ENCODE data around the gene SLTM. TPM values are rescaled to one million over a fixed set of nuclear protein-coding genes. Genes with fewer than 3 reads are reported as not detected.
"Not testable (repeated sequence)": the region's sequence is repeated elsewhere in the genome, so short reads cannot be mapped to it uniquely, and the experiment has no call there.

Gene SLTM
- total RNA-seq, 2 experiments from 2014 or later = 103 to 129 TPM

- no peak overlapping the region for H3K4me3 ChIP-seq (ENCODE audit: low read depth, low read length, poor library complexity, severe bottlenecking)
- H2AFZ ChIP-seq (ENCODE audit: low read length) = no peak overlapping the region
- intact Hi-C loops (cut with micrococcal nuclease; ENCODE audit: unreplicated experiment) = no loop called here
- POLR2A ChIA-PET = interaction anchor here (0.6 to 1.0 kb wide), 2 partner anchors 43 to 89 kb away, joined by 3 to 4 read pairs; no protein-coding TSS in a partner anchor
- BruUV-seq (replicated peaks) = no TSS peak
- no peak overlapping the region for H3K4me2 ChIP-seq (ENCODE audit: low read length)
- H3K4me1 ChIP-seq (ENCODE audit: insufficient read depth, low read length, poor library complexity, severe bottlenecking) = no peaks in the 10 kb centered on the region
- DNase-seq (ENCODE audit: low spot score) = no peak
- H3K9me3 ChIP-seq (ENCODE audit: low read length) = no peaks in the 10 kb centered on the region
- TF ChIP-seq CTCF (conservative IDR thresholded peaks at IDR 0.05; ENCODE audit: low read length) (no peak), EZH2phosphoT487 (IDR thresholded peaks at IDR 0.05; ENCODE audit: borderline replicate concordance, low read depth, low read length) (no peak)
- CTCF ChIA-PET (ENCODE audit: unreplicated experiment) = no interaction called here
- no peak overlapping the region for H3K27ac ChIP-seq (ENCODE audit: low read depth, low read length, poor library complexity, severe bottlenecking)
- no peaks in the 10 kb centered on the region for H3K9me2 ChIP-seq (ENCODE audit: insufficient read depth, low read length)
- no peaks in the 10 kb centered on the region for H4K20me1 ChIP-seq (ENCODE audit: insufficient read depth, low read length)
- H3K79me2 ChIP-seq (ENCODE audit: insufficient read depth, low read depth, low read length) = no peaks in the 10 kb centered on the region
- 0 out of 2 replicates have a peak, but pooled peaks cover 3% of the 10 kb centered on the region for H3K36me3 ChIP-seq (ENCODE audit: insufficient read depth, low read length)
Measured at GRCh38 chr15:58842713-58843396, 90.6 kb downstream of the SLTM start.

GRCh38 chr15:58840048-58840447, 93.4 kb downstream of the SLTM start:
- POLR2A ChIA-PET = interaction anchor here (0.7 kb wide), 2 partner anchors 12 to 79 kb away, joined by 3 to 6 read pairs; no protein-coding TSS in a partner anchor
- no TSS peak for BruUV-seq (replicated peaks)
- TF ChIP-seq EZH2phosphoT487 (IDR thresholded peaks at IDR 0.05; ENCODE audit: borderline replicate concordance, low read depth, low read length) (no peak), CTCF (conservative IDR thresholded peaks at IDR 0.05; ENCODE audit: low read length) (no peak)

GRCh38 chr15:58839485-58839884, 94.0 kb downstream of the SLTM start:
- intact Hi-C loops (cut with micrococcal nuclease; ENCODE audit: unreplicated experiment) = loop anchor here (10.0 kb wide), 1 partner anchor 615 kb away; no protein-coding TSS in a partner anchor
- H4K20me1 ChIP-seq (ENCODE audit: insufficient read depth, low read length) = no peaks in the 10 kb centered on the region
- no peak overlapping the region for H3K4me2 ChIP-seq (ENCODE audit: low read length)
- CTCF ChIA-PET (ENCODE audit: unreplicated experiment) = no interaction called here
- H2AFZ ChIP-seq (ENCODE audit: low read length) = no peak overlapping the region
- no peaks in the 10 kb centered on the region for H3K9me2 ChIP-seq (ENCODE audit: insufficient read depth, low read length)
- POLR2A ChIA-PET = interaction anchor here (0.7 kb wide), 2 partner anchors 13 to 79 kb away, joined by 3 to 6 read pairs; no protein-coding TSS in a partner anchor
- H3K9me3 ChIP-seq (ENCODE audit: low read length) = no peaks in the 10 kb centered on the region
- peak; percentile 27 for DNase-seq (ENCODE audit: low spot score)
- no peaks in the 10 kb centered on the region for H3K36me3 ChIP-seq (ENCODE audit: insufficient read depth, low read length)
- H3K79me2 ChIP-seq (ENCODE audit: insufficient read depth, low read depth, low read length) = no peaks in the 10 kb centered on the region
- no peaks in the 10 kb centered on the region for H3K4me1 ChIP-seq (ENCODE audit: insufficient read depth, low read length, poor library complexity, severe bottlenecking)
- H3K27ac ChIP-seq (ENCODE audit: low read depth, low read length, poor library complexity, severe bottlenecking) = no peak overlapping the region
- H3K4me3 ChIP-seq (ENCODE audit: low read depth, low read length, poor library complexity, severe bottlenecking) = no peak overlapping the region
- TF ChIP-seq CTCF (conservative IDR thresholded peaks at IDR 0.05; ENCODE audit: low read length) (peak; percentile 67), EZH2phosphoT487 (IDR thresholded peaks at IDR 0.05; ENCODE audit: borderline replicate concordance, low read depth, low read length) (no peak)
- no TSS peak for BruUV-seq (replicated peaks)

More at GRCh38 chr15:58840048-58840447, 93.4 kb downstream of the SLTM start:
- no peaks in the 10 kb centered on the region for H3K36me3 ChIP-seq (ENCODE audit: insufficient read depth, low read length)
- H3K4me2 ChIP-seq (ENCODE audit: low read length) = no peak overlapping the region
- intact Hi-C loops (cut with micrococcal nuclease; ENCODE audit: unreplicated experiment) = no loop called here
- H3K27ac ChIP-seq (ENCODE audit: low read depth, low read length, poor library complexity, severe bottlenecking) = no peak overlapping the region
- no peaks in the 10 kb centered on the region for H4K20me1 ChIP-seq (ENCODE audit: insufficient read depth, low read length)
- H3K79me2 ChIP-seq (ENCODE audit: insufficient read depth, low read depth, low read length) = no peaks in the 10 kb centered on the region
- no peak overlapping the region for H2AFZ ChIP-seq (ENCODE audit: low read length)
- H3K9me2 ChIP-seq (ENCODE audit: insufficient read depth, low read length) = no peaks in the 10 kb centered on the region
- DNase-seq (ENCODE audit: low spot score) = no peak
- no peaks in the 10 kb centered on the region for H3K4me1 ChIP-seq (ENCODE audit: insufficient read depth, low read length, poor library complexity, severe bottlenecking)
- no peak overlapping the region for H3K4me3 ChIP-seq (ENCODE audit: low read depth, low read length, poor library complexity, severe bottlenecking)
- no peaks in the 10 kb centered on the region for H3K9me3 ChIP-seq (ENCODE audit: low read length)
- CTCF ChIA-PET (ENCODE audit: unreplicated experiment) = no interaction called here

GRCh38 chr15:58833681-58834426, 99.6 kb downstream of the SLTM start:
- DNase-seq (ENCODE audit: low spot score); CTCF ChIA-PET (ENCODE audit: unreplicated experiment); H3K9me2 ChIP-seq (ENCODE audit: insufficient read depth, low read length): not testable (repeated sequence)

More at GRCh38 chr15:58833681-58834426, 99.6 kb downstream of the SLTM start:
- not testable (repeated sequence) for H3K4me1 ChIP-seq (ENCODE audit: insufficient read depth, low read length, poor library complexity, severe bottlenecking); H3K4me3 ChIP-seq (ENCODE audit: low read depth, low read length, poor library complexity, severe bottlenecking); H3K36me3 ChIP-seq (ENCODE audit: insufficient read depth, low read length); H4K20me1 ChIP-seq (ENCODE audit: insufficient read depth, low read length); H3K27ac ChIP-seq (ENCODE audit: low read depth, low read length, poor library complexity, severe bottlenecking); BruUV-seq (replicated peaks); H3K4me2 ChIP-seq (ENCODE audit: low read length); H3K79me2 ChIP-seq (ENCODE audit: insufficient read depth, low read depth, low read length); H2AFZ ChIP-seq (ENCODE audit: low read length); H3K9me3 ChIP-seq (ENCODE audit: low read length)
- POLR2A ChIA-PET = interaction anchor here (1.3 kb wide), 1 partner anchor 12 kb away, joined by 5 read pairs; no protein-coding TSS in a partner anchor
- intact Hi-C loops (cut with micrococcal nuclease; ENCODE audit: unreplicated experiment) = loop anchor here (10.0 kb wide), 1 partner anchor 609 kb away; no protein-coding TSS in a partner anchor
